Bone marrow (tissue), 2 donors: ENCODE measurements around the gene MFSD6.
A peak's percentile ranks its signal among the peaks of the same experiment; 100 is the strongest.
"Not testable (repeated sequence)": the region's sequence is repeated elsewhere in the genome, so short reads cannot be mapped to it uniquely, and the experiment has no call there.

ENCODE experiments used
- DNase-seq, 2 donors: peaks; one replicate each; lab custom pipeline; 2025; lab: John Stamatoyannopoulos, UW

The MFSD6 gene

DNA sequence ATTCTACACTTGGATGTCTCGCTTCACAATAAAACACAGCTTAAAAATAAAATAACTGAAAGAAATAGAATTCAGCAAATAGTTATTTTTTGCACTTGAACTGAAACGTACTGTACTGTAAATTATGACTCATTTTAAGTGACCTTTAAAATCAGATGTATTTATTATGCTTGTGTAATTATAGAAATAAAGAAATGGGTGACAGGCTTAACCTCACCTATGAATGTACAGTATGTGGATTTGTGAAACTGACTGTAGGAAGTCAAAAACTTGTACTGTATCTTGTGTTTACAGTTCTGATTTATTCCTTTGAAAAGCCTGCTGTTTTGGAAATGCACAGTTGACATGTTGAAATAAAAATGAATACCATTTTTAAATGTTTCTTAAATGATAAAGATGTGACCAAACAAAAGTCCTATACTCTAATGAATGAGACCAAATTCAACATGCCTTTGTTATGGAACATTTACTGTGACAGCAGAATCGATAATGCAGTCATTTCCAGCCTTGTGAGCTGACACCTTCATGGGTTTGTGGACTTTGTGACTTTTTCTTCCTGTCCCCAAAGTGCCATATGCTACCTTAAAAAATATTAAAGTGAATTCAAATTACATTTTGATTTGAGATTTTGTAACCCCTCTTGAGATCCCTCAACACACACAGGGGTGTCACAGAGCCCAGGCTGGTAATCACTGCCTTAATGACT, 93.7 kb downstream of the MFSD6 start:
- DNase-seq = no peak

DNA sequence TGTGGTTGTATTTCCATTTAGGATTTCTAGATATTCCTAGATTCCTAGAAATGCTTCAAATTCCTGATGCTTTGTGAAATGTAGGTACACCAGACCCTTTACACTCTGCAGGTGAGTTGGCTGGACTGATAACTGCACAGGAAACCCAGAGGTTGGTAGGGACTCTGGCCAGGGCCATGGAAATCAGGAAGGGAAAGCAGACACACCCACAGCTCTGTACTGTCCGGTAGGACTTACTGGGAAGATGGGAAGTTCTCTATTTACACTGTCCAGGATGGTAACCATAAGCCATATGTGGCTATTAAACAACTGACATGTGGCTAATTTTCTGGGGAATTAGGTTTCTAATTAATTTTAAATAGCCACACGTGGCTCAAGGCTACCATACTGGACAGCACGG, 94.9 kb downstream of the MFSD6 start:
- DNase-seq = no peak

DNA sequence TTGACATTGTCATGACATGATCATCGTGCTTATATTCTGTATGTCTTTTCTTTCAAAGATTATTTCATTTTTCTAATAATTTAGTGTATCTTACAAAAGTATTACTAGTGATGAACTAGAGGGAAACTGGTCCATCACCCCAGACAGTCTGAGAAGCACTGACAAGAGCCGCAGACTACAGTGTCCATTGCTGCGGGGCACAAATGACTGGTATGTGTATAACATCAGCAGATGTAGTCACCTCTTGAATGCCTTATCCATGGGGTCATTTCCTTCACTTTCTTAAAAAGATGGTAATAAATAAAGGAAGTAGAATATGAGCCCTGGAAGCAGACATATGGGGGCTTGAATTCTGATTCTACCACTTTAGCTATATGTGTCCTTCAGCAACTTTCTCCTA, 96.8 kb downstream of the MFSD6 start:
- DNase-seq = no peak

DNA sequence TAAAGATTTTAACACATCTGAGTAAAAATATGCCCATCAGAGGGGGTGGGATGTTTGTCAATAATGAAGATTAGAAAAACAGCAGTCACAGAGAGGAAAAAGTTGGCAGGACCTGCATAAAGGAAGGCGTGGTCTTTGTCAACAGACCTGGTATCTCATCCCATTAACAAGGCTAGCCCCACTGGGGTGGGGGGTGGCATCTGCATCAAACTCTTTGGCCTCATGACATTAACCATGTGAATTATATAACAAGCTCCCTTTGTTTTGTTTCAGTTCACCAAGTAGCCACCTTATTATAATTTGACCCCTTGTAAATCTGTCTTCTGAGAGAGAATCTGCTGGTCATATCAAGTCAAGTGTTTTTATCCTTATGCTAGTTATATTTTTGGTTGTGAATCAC, 97.5 kb downstream of the MFSD6 start:
- no peak for DNase-seq

DNA sequence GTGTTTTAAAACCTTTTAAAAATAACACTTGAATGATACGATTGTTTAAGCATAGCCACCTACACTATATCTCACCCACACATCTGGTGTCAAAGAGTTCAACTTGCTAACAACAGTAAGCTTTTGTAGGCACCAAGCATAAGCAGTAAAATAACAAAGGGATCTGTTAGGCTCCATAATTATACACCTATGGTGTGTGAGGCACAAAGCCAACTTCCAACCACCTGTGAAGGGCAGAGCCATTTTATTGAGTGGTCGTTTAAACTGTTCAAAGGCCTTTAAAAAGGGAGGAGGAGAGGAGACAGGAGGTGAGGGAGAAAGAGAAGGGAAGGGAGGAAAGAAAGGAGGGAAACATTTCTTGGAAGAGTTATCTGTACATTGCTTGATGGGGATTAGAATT, 98.5 kb downstream of the MFSD6 start:
- DNase-seq = no peak

DNA sequence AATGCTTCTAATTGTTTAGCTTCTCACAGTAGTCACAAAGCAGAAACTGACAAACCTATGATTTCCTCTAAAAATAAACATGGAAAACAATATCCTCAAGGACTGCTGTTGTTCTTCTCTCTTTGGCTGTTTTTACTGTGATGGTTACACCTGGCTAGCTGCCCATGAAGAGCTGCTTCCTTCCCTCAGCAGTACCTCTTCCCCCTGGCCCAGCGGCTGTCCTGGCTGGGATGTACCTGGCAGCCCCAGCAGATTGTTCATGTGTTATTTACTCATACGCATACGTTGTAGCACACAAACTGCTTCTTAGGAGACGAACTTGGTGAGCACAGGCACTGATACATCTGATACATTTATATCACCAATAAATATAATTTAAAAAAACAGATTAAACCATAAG, 99.0 kb downstream of the MFSD6 start:
- DNase-seq = no peak

DNA sequence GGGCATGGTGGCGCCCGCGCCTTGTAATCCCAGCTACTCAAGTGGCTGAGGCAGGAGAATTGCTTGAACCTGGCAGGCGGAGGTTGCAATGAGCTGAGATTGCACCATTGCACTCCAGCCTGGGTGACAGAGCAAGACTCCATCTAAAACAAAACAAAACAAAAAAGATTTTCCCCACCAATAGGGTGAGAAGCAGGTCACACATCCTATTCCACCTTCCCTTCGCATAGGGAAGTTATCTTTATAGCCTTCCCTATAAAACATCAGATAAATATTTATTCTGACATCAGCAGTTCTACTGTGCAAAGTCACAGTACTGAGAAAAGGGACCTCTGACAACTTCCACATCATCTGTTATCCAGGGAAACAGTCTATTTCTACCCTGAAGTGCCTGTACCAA, 101.7 kb downstream of the MFSD6 start:
- not testable (repeated sequence) for DNase-seq

DNA sequence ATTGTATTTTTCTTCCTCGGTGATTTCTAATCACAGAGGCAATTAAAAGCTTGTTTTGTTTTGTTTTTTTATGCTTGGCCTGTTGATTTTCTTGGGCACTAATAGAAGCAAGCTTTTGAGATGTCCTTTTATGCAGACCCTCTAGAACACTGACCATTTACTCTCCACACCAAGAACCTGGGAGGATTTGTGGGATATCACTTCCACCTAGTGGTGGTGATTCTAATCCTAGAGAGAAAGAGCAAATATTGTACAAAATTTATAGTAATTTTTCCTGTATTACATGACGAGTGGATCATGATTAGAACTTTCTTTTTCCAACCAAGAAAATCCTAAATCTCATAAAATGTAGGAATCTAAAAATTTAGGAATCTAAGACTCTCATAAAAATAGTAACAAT, 102.9 kb downstream of the MFSD6 start:
- no peak for DNase-seq

DNA sequence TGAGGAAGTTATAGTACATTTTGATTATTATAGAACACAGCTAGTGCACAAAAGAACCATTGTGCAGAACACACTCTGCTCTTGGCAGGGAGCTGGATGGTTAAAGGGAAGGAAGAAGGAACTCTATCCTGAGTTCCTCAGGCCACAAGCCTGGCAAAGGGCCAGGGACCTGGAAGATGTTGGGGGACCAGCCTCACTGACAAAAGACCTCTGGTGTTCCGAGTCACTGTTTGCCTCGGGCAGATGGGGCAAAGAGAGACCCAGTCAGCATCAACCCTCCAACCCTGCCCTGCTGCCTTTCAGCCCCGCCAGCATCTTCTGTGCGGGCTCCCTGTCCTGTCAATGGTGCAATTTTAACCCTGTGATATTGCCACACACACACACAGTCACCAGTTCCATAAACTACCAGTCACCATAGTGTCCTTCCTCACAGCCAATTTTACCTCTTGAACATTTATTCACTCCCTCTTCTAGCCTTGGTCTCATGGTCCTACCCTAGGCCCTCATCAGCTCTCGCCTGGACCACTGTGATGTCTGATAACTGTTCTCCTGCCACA, 104.5 kb downstream of the MFSD6 start:
- DNase-seq = no peak

DNA sequence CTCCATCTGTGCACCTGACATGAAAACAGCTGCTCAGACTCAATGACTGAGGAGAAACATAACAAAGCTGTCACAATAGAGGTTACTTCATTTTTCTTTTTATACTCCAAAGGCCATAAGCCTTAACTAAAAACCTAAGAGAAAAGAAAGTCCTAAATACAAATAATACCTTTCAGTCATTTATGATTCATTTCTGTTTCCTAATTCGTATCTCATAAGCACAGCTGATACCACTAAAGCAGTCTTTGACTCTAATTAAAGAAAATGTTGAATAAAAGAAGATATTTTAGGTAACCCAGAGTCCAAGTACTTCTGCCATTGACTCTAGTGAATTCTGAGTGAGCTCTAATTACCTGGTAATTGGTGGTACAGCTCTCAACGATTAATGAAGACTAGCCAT, 105.7 kb downstream of the MFSD6 start:
- no peak for DNase-seq

DNA sequence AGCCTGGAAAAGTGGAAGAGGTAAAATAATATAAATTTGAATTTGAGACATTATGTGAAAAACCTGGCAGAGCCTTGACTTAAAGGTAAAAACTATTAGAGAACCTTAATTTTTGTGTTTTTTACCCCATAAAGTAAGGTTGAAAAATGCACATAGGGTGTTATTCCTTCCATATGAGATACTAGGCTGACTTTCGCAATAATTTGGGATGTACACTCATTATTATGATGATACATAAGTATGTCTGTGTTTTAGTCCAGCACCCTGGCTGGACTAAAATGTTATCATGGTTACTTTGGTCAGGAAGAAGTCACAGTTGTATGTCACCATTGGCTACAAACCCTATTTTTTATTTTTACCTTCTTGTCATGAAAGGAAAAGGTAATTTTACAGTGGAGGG, 106.5 kb downstream of the MFSD6 start:
- DNase-seq = no peak

DNA sequence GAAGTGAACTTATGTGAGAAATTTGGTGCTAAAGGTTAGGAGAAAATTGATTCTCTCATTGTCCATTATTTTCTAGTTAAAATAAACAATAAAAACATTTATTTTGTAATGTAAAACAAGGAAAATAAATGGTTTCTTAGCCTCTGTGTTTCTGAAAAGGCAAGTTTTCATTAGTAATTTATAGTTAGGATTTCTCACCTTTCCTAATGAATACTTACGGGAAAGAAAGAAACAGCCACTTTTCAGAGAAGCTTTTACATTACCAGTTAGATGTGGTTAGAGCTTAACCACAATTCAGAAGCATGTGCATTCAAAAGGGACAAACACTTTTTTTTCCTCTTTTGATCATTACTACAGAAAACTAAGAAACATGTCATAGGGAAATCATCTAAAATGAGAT, 107.5 kb downstream of the MFSD6 start:
- DNase-seq = no peak

DNA sequence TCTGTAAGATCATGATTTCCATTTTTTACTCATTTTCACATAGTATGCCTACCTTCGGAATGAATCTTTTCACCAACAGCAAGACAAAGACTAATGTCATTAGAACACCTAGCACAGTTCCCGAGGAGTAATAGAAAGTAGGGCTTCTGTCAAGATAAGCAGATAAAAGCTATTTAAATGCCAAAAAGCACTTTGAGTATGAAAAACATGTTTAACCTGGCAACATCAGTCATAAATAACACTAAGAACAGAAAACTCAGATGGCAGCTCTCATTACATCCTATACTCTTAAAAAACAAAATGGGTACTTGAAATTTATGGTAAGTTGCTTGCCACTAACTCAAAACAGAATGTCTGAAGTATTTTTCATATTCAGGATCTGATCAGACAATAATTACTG, 109.3 kb downstream of the MFSD6 start:
- DNase-seq = no peak

DNA sequence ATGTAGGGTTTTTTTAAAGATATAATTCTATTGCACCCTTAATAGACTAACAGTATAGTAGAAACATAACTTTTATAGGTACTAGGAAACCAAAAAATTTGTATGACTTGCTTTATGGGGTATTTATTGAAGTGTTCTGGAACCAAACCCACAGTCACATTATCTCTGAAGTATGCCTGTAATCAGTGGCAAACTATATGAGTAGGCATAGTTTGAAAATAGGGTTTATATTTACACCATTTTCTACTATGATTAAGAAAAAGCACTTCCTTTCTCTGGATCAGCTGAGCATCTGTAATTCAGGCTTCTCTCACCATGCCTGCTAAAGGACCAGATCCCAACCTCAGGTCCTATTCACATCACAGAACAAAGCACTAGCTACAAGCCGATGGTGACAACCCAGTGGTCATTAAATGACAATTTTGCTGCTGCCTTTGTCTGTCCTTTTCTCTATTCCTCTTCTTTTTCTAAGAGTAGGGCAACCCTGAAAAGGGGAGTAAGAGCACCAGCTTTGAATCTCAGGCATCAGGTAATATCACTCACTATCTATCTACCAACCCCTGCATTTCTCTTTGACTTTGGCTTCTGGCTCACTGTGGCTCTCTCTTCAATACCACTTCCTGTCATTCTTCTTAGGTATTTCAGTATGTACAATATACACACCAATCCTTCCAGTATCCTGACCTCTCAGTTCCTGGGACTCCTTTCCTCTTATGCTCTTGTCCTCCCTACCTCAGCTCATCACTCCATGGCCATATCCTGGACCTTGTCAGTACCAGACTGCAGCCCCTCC, 112.0 kb downstream of the MFSD6 start:
- DNase-seq = no peak

DNA sequence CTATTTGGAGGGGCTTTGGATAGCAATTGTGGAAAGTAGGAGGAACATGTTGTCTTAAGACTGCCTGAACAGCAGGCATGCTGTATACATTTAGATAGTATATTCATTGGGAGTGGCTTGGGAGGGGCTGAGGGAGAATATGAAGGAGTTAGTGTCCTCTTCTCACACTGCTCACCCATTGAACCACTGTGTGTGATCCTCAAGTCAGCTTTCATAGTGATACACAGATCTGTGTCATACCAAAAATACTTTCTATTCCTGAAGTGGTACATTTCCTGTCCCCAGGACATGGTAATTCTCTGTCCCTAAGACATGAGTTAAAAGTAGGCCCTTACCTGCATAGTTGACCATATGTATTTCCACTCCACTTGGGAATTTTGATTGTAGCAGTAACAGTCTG, 116.8 kb downstream of the MFSD6 start:
- DNase-seq = no peak

DNA sequence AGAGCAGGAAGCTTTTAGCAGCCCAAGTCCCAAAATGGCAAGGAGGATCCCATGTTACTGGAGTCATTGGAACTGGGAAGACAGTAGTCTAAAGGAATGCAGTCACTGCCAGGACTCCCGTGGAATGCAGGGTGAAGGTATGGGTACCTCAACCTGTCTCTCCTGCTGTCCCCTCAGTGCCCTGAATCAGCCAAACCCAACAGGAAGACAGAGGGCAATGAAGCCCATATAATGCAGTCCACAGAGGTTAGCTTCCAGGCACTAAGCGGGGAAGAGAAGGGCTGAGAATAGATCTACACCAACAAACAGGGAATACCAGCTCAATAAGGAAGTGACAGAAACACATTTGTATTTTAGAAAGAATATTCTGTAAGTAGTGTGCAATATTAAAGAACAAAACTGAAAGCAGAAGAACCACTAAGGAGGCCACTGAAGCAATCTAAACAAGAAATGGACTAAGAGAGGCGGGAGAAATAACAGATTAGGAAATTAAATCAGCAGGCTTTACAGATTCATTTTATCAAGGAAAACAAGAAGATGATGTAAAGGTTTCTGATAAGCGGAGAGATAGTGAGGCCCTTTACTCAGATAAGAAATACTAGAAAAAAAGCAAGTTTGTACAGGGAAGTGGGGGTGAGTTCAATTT, 118.1 kb downstream of the MFSD6 start:
- DNase-seq = peak in 1 of 2 donors; percentile 12

DNA sequence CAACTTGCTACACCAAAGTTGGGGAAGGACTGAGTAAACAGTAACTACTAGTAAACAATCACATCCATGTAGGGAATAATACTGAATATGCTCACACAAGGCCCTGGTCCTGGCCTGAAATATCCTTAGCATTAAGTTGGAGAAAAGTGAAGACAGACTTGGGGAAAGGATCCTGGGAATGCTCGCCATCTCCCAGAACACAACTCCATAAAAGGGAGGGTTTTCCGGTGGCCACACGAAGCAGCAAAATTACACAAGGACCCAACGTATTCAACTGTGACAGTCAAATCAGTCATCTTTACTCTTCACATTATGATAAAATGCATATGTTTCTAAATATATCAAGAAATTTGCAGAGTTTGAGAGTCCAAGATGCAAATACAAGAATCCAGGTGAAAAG, 119.1 kb downstream of the MFSD6 start:
- DNase-seq = no peak

DNA sequence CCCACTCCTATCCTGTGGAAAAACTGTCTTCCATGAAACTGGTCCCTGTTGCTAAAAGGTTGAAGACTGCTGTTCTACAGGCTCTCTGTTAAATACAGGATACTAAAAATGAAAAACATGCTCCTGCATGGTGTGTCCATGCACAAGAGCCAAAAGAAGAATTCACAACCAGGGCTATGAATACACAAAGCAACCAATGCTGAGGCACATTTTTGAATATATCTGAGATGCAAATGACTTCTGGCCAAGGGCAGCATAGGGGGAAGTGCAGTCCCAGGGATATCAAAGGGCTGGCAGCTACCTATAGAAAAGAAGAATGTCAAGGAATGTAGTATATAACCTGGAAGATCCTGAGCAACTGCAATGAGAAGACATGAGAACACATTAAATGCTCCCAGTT, 119.8 kb downstream of the MFSD6 start:
- no peak for DNase-seq

DNA sequence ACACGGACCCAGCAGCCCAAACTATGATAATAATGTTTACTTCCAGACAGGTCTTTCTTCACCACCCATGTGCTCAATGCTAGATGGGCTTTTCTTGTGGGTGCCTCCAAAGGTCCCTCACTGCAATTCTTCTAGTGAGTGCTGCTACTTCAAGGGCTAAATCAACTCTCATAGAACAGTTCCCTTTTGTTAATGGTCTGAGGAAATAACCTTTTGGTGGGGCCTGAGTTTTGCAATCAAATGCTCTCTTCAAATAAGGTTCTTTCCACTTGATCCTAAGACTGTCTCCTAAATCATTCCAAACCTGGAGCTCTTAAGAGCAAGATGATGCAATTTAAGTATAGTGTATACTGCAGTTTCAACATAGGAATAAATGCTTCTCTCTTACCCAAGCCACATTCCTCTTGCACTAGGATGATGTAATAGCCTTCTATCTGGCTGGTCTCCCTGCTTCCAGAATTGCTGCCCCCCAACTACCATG, 120.4 kb downstream of the MFSD6 start:
- no peak for DNase-seq

DNA sequence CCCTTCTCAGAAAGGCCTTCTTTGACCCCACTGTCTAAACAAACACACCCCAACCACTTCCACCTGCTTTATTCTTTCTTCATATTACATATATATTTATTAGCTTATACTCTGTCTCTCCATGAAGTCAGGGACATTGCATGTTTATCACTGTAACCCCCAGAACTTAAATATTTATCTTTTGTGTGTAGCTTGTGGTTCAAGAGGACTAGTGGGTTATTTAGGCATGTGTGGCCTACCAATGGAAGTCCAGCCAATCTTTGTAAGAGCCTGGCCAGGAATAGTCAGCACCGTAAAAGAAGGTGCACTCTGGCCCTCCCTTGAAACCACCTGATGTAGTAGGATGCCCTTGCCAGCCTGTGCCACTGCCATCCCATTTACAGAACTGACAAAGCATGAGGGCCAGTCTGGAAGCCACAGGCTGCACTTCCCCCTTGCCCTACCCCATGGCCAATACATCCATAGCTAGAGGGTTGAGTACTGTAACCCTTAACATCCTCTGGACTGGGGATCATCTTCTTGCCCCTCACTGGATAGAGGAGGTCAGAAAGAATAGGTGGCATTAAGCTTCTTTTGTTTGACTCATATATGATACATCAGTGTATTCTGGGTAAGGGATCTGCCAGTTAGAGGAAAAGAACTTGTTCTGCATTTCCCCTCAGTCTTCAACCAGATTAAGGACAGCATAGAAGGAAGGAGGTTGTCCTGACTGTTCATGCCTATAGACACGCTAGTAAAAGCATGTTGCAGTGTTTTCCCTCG, 121.5 kb downstream of the MFSD6 start:
- DNase-seq = peak in 1 of 2 donors; percentile 77

DNA sequence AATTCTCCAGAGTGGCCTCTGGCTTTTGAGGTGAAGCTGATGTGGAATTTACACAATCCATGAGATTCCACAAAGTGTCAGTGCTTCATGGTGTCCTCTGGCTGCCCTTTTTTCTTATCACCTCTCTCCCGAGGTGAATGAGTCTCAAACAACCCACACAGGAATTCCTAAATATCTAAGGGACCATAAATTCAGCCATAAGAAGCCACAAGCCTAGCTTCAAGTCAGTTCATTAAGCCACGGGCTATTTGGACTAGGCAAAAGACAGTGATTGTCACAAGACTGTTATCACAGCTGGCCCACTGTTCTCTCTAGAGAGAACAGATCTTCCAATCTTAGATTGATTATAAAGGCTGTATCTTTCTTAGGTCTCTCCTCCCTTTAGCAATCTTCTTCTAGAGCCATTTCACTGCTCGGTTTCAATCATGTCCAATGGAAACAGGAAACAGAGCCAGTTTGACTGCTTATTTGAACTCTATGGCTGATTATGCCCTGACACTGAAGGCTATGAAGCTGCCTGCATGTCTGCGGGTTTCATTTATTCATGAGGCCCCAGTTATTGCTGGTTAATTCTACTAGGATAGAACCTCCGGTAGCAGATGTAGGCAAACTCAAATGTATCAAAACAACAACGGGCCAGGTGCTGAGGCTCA, 122.2 kb downstream of the MFSD6 start:
- no peak for DNase-seq
